Cardiac muscle cell (in vitro differentiated cells and primary cell): ENCODE measurements around the gene ZNF407. TPM values are rescaled to one million over a fixed set of nuclear protein-coding genes. Genes with fewer than 3 reads are reported as not detected.

Experiments
- DNase-seq, 2 donors: peaks; one replicate each; pipeline versions ENCODE4 v3.0.0 to v3.0.0-alpha.2; 2010 to 2017; ENCODE audit warnings: low read depth in 1 of 2, low spot score in 1 of 2
- H3K27ac ChIP-seq: fragments of 200-600 bp; sonication (generic); 2 replicates; pipeline ENCODE4 v1.5.1; 2016
- H3K27me3 ChIP-seq: fragments of 200-600 bp; sonication (generic); 2 replicates; pipeline ENCODE4 v1.6.0; 2016; ENCODE audit warnings: control low read depth
- H3K36me3 ChIP-seq: fragments of 200-600 bp; sonication (generic); 2 replicates; pipeline ENCODE4 v1.5.1; 2016; ENCODE audit warnings: control low read depth
- H3K4me1 ChIP-seq: fragments of 200-600 bp; sonication (generic); 2 replicates; pipeline ENCODE4 v1.8.1; 2017; ENCODE audit warnings: low read depth, mild to moderate bottlenecking, mixed run types
- H3K4me3 ChIP-seq: fragments of 200-600 bp; sonication (generic); 2 replicates; pipeline ENCODE4 v1.5.1; 2016; ENCODE audit warnings: mild to moderate bottlenecking
- H3K9me3 ChIP-seq: fragments of 200-600 bp; sonication (generic); 2 replicates; pipeline ENCODE4 v1.5.1; 2017; ENCODE audit warnings: low read depth, mild to moderate bottlenecking, control low read depth
- polyA plus RNA-seq: library from polyadenylated mRNA; unstranded; fragments of >200 nt; fragmentation: Nextera tagmentation; extraction: Ambion mirVana; gene quantifications from 2 replicates; pipeline ENCODE4 v1.2.1, GENCODE V29; 2016
- total RNA-seq: library from RNA; depleted of rRNA; stranded (reverse); fragments of >200 nt; gene quantifications from 2 replicates; pipeline ENCODE4 v1.2.3, GENCODE V29; 2016
- TF ChIP-seq, protein P1 (sequence below): IDR thresholded peaks from 2 replicates; pipeline ENCODE4 v1.5.1; 2012; ENCODE audit warnings: low read depth, mild to moderate bottlenecking, low read length

Gene ZNF407
- total and polyA plus RNA-seq, 2 experiments from 2014 or later = 4.6 to 8.0 TPM

- no peaks in the 10 kb centered on the region for H3K9me3 ChIP-seq
- DNase-seq = no peak
- H3K27me3 ChIP-seq = no peaks in the 10 kb centered on the region
- H3K4me1 ChIP-seq = peaks cover 9% of the 10 kb centered on the region
- H3K36me3 ChIP-seq = no peaks in the 10 kb centered on the region
- no peak overlapping the region for H3K27ac ChIP-seq
- H3K4me3 ChIP-seq = no peak overlapping the region
- TF ChIP-seq, protein P1, sequence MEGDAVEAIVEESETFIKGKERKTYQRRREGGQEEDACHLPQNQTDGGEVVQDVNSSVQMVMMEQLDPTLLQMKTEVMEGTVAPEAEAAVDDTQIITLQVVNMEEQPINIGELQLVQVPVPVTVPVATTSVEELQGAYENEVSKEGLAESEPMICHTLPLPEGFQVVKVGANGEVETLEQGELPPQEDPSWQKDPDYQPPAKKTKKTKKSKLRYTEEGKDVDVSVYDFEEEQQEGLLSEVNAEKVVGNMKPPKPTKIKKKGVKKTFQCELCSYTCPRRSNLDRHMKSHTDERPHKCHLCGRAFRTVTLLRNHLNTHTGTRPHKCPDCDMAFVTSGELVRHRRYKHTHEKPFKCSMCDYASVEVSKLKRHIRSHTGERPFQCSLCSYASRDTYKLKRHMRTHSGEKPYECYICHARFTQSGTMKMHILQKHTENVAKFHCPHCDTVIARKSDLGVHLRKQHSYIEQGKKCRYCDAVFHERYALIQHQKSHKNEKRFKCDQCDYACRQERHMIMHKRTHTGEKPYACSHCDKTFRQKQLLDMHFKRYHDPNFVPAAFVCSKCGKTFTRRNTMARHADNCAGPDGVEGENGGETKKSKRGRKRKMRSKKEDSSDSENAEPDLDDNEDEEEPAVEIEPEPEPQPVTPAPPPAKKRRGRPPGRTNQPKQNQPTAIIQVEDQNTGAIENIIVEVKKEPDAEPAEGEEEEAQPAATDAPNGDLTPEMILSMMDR = no peak
Measured at GRCh38 chr18:75062297-75062886, 464.7 kb downstream of the ZNF407 start.

- peaks cover under 1% of the 10 kb centered on the region for H3K4me1 ChIP-seq
- DNase-seq = no peak
- no peak overlapping the region for H3K27ac ChIP-seq
- TF ChIP-seq, protein P1 = no peak
- no peak overlapping the region for H3K4me3 ChIP-seq
- no peaks in the 10 kb centered on the region for H3K36me3 ChIP-seq
- H3K9me3 ChIP-seq = no peaks in the 10 kb centered on the region
- H3K27me3 ChIP-seq = no peaks in the 10 kb centered on the region
Measured at GRCh38 chr18:75063196-75063595, 465.5 kb downstream of the ZNF407 start.

- DNase-seq = no peak
- H3K4me3 ChIP-seq = no peak overlapping the region
- H3K4me1 ChIP-seq = no peaks in the 10 kb centered on the region
- TF ChIP-seq, protein P1 = no peak
- H3K27me3 ChIP-seq = no peaks in the 10 kb centered on the region
- H3K9me3 ChIP-seq = no peaks in the 10 kb centered on the region
- H3K36me3 ChIP-seq = no peaks in the 10 kb centered on the region
- H3K27ac ChIP-seq = no peak overlapping the region
Measured at GRCh38 chr18:75063615-75064512, 466.2 kb downstream of the ZNF407 start.

DNA sequence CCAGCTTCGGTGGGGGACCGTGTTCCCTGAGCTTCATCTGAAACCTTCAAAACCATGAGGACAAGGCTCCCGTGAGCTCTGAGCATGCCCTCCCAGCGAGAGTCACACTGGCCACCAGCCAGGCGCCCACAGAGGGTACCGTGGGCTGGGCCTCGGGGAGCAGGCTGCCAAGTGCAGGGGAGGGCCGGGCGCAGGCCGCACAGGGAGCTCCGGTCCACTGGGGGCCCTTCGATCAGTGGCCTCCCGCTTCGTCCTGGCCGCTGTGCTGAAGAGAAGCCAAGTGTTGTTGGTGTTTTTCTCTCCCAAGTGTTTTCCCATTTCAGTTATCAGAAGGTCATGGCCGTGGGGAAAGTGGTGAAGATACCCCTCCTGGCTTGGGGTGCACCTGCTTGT, 466.8 kb downstream of the ZNF407 start:
- TF ChIP-seq, protein P1 = no peak
- H3K4me3 ChIP-seq = no peak overlapping the region
- no peaks in the 10 kb centered on the region for H3K4me1 ChIP-seq
- no peaks in the 10 kb centered on the region for H3K36me3 ChIP-seq
- H3K27me3 ChIP-seq = no peaks in the 10 kb centered on the region
- H3K27ac ChIP-seq = no peak overlapping the region
- no peaks in the 10 kb centered on the region for H3K9me3 ChIP-seq
- DNase-seq = no peak

- H3K4me1 ChIP-seq = no peaks in the 10 kb centered on the region
- DNase-seq = no peak
- no peaks in the 10 kb centered on the region for H3K27me3 ChIP-seq
- H3K36me3 ChIP-seq = no peaks in the 10 kb centered on the region
- TF ChIP-seq, protein P1 = no peak
- no peak overlapping the region for H3K27ac ChIP-seq
- H3K4me3 ChIP-seq = no peak overlapping the region
- H3K9me3 ChIP-seq = no peaks in the 10 kb centered on the region
Measured at GRCh38 chr18:75065251-75066000, 467.8 kb downstream of the ZNF407 start.
